OCI-LY3 (cell line): ENCODE data around the gene PFAS.

ENCODE experiments used
- H2AFZ ChIP-seq: fragments of 200-600, 300-600 bp; shearing (Covaris generic); 2 replicates; pipeline ENCODE4 v1.6.0; 2014; ENCODE audit warnings: antibody characterized with exemption, low read depth, low read length
- H3K27ac ChIP-seq: fragments of 200-600, 300-600 bp; sonication (generic); 2 replicates; pipeline ENCODE4 v1.5.1; 2014; ENCODE audit warnings: mild to moderate bottlenecking, low read length, moderate library complexity, mixed read lengths
- H3K27me3 ChIP-seq: fragments of 200-600, 300-600 bp; sonication (generic); 2 replicates; pipeline ENCODE4 v1.6.1; 2014; ENCODE audit warnings: low read depth, low read length, mixed read lengths
- H3K36me3 ChIP-seq: fragments of 200-600, 300-600 bp; sonication (generic); replicated peaks from 2 replicates; pipeline ENCODE3; 2014; ENCODE audit warnings: low read depth, low read length, mixed read lengths
- H3K4me1 ChIP-seq: fragments of 300-600, 200-600 bp; sonication (generic); 2 replicates; pipeline ENCODE4 v1.6.1; 2014; ENCODE audit warnings: low read length, mixed read lengths
- H3K4me2 ChIP-seq: fragments of 200-600, 300-600 bp; sonication (generic); 2 replicates; pipeline ENCODE4 v1.6.1; 2014; ENCODE audit warnings: low read length, mixed read lengths
- H3K4me3 ChIP-seq: fragments of 300-600, 200-600 bp; sonication (generic); 2 replicates; pipeline ENCODE4 v1.5.1; 2014; ENCODE audit warnings: antibody characterized with exemption, mild to moderate bottlenecking, low read length, moderate library complexity
- H3K79me2 ChIP-seq: fragments of 300-600, 200-600 bp; shearing (Covaris generic); 2 replicates; pipeline ENCODE4 v1.6.1; 2014; ENCODE audit warnings: mild to moderate bottlenecking, low read length, mixed read lengths
- H3K9ac ChIP-seq: fragments of 300-600, 200-600 bp; shearing (Covaris generic); 2 replicates; pipeline ENCODE4 v1.6.0; 2014; ENCODE audit warnings: mild to moderate bottlenecking, low read length, moderate library complexity
- H3K9me3 ChIP-seq: fragments of 200-600, 300-600 bp; shearing (Covaris generic); 2 replicates; pipeline ENCODE4 v1.6.1; 2014; ENCODE audit warnings: low read length, mixed read lengths; ENCODE audit not compliant: insufficient read depth
- H4K20me1 ChIP-seq: fragments of 200-600, 300-600 bp; sonication (generic); 2 replicates; pipeline ENCODE4 v1.6.1; 2016; ENCODE audit warnings: low read length, mixed read lengths; ENCODE audit not compliant: insufficient read depth
- EZH2phosphoT487 ChIP-seq: fragments of 200-600 bp; shearing (Covaris generic); IDR thresholded peaks from 2 replicates; pipeline ENCODE4 v1.6.1; 2018; ENCODE audit warnings: antibody characterized with exemption, mixed run types, low read depth
- TF ChIP-seq, protein P1 (sequence below): fragments of 200-600, 300-600 bp; sonication (generic); IDR thresholded peaks from 2 replicates; pipeline ENCODE4 v1.5.1; 2014; ENCODE audit warnings: antibody characterized with exemption, low read length, low read depth

PFAS gene

DNA sequence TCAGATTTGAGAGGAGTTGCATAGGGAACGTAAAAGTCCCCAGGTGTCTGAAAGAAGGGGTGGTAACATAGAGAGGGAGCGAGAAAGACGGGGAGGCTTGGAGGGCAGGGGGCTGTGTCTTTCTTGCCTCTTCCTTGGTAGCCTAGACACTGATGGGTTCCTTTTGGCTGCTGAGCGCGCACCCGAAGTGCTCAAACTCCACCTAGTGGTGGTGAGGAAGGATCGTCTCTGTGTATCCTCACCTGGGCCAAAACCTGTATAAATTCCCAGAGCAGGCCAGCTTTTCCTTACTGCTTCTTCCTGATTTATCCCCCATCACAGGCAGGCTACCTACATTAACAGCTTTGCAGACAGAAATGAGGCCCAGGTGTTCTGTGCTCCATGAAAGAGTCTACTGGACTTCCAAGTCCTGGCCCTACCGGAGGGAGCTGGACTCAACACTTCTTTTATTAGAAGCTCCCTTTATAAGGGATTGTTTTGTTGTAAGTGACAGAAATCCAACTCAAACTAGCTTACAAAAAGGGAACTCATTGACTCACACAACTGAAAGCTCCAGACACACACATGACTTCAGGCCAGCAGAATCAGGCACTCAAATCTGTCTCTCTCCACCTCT is 51.6 kb downstream of the PFAS start:
- H3K27ac ChIP-seq: no peak overlapping the region
- H3K4me3 ChIP-seq: peak overlapping the region; percentile 25; the same call in 1 of the 2 replicates
- H3K79me2 ChIP-seq: no peaks in the 10 kb centered on the region
- H4K20me1 ChIP-seq: no peaks in the 10 kb centered on the region
- 0 out of 2 replicates have a peak overlapping the region, but pooled peaks have one; percentile 73 for H2AFZ ChIP-seq
- H3K4me2 ChIP-seq: peak overlapping the region; percentile 37
- H3K27me3 ChIP-seq: no peaks in the 10 kb centered on the region
- H3K9me3 ChIP-seq: no peaks in the 10 kb centered on the region
- no peak for TF ChIP-seq EZH2phosphoT487
- TF ChIP-seq, protein P1, sequence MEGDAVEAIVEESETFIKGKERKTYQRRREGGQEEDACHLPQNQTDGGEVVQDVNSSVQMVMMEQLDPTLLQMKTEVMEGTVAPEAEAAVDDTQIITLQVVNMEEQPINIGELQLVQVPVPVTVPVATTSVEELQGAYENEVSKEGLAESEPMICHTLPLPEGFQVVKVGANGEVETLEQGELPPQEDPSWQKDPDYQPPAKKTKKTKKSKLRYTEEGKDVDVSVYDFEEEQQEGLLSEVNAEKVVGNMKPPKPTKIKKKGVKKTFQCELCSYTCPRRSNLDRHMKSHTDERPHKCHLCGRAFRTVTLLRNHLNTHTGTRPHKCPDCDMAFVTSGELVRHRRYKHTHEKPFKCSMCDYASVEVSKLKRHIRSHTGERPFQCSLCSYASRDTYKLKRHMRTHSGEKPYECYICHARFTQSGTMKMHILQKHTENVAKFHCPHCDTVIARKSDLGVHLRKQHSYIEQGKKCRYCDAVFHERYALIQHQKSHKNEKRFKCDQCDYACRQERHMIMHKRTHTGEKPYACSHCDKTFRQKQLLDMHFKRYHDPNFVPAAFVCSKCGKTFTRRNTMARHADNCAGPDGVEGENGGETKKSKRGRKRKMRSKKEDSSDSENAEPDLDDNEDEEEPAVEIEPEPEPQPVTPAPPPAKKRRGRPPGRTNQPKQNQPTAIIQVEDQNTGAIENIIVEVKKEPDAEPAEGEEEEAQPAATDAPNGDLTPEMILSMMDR: peak; percentile 69
- H3K36me3 ChIP-seq: no peaks in the 10 kb centered on the region
- H3K4me1 ChIP-seq: no peaks in the 10 kb centered on the region
- 0 out of 2 replicates have a peak overlapping the region, but pooled peaks have one; percentile 4 for H3K9ac ChIP-seq

DNA sequence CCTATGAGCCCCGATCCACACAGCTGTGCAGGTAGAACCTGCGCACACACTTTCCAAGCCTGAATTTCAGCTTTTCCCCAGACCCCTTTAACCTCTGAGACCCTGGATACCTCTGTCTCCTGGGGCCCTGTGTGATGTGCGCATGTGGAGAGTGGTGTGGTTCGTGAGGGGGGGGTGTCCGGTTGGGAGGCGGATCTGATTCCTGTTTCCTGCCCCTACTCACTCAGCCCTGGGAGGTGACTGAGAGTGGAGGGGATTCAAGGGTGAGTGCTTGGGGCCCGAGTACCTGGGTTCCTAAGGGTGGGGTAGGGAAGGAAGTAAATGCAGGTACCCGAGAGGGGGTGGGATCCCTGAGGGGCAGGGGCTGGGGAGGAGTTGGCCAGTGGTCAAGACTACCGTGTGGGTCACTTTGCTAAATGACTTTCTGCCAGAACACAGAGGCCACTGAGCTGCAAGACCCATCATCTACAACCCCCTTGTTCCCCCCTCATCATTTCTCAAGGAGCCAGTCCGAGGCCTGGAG is 61.6 kb downstream of the PFAS start:
- no peaks in the 10 kb centered on the region for H3K4me1 ChIP-seq
- H3K4me3 ChIP-seq: no peak overlapping the region
- no peaks in the 10 kb centered on the region for H3K9me3 ChIP-seq
- no peak overlapping the region for H3K9ac ChIP-seq
- H3K27me3 ChIP-seq: no peaks in the 10 kb centered on the region
- H3K27ac ChIP-seq: no peak overlapping the region
- H2AFZ ChIP-seq: no peak overlapping the region
- H3K79me2 ChIP-seq: no peaks in the 10 kb centered on the region
- no peaks in the 10 kb centered on the region for H4K20me1 ChIP-seq
- no peak overlapping the region for H3K4me2 ChIP-seq
- H3K36me3 ChIP-seq: no peaks in the 10 kb centered on the region
- TF ChIP-seq EZH2phosphoT487: no peak
- TF ChIP-seq, protein P1: no peak

DNA sequence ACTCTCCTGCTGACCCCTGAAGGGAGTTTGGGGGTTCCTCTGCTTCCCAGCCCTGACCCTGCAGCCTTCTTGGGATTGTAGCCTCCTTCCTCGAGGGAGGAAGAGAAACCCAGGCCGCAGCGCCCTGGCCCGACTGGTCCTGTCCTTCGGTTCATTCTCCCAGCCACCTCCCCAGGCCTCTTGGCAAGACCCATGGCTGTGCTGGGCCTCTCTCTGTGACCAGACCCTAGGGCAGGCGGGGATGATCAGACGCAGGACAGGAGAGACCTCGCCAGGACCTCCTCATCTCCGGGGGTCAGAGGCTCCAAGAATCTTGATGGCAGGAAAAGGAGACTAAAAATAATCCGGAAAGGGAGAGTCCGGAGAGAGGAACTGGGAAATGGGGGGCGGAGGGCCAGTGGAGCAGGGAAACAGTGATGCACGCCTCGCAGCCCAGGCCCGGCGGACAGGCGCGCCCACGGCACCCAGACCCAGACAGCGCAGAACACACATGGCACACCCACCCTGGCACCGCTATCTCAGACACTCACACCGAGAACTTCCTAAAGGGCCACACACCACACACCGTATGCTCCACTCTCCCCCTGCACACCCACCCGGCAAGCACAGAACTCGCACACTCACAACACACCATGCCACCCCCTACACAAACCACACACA is 62.2 kb downstream of the PFAS start:
- no peaks in the 10 kb centered on the region for H3K27me3 ChIP-seq
- no peak overlapping the region for H3K4me2 ChIP-seq
- no peaks in the 10 kb centered on the region for H3K36me3 ChIP-seq
- no peaks in the 10 kb centered on the region for H3K9me3 ChIP-seq
- no peaks in the 10 kb centered on the region for H4K20me1 ChIP-seq
- H3K4me3 ChIP-seq: no peak overlapping the region
- H3K9ac ChIP-seq: no peak overlapping the region
- H2AFZ ChIP-seq: no peak overlapping the region
- H3K27ac ChIP-seq: no peak overlapping the region
- TF ChIP-seq EZH2phosphoT487: no peak
- TF ChIP-seq, protein P1: no peak
- H3K79me2 ChIP-seq: no peaks in the 10 kb centered on the region
- H3K4me1 ChIP-seq: no peaks in the 10 kb centered on the region

DNA sequence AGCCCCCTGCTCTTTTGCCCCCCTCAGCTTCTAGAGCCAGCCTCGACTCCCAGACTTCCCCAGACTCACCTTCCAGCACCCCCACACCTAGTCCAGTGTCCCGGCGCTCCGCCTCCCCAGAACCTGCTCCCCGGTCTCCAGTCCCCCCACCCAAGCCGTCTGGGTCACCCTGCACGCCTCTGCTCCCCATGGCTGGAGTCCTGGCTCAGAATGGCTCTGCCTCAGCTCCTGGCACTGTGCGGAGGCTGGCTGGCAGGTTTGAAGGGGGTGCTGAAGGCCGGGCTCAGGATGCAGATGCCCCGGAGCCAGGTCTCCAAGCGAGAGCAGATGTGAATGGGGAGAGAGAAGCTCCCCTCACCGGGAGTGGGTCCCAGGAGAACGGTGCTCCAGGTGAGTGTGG is 63.2 kb downstream of the PFAS start:
- Histone ChIP-seq H2AFZ (no peak overlapping the region), H3K4me2 (no peak overlapping the region), H3K4me3 (no peak overlapping the region), H3K79me2 (no peaks in the 10 kb centered on the region), H3K36me3 (no peaks in the 10 kb centered on the region), H3K9ac (no peak overlapping the region), H3K27me3 (no peaks in the 10 kb centered on the region), H3K27ac (no peak overlapping the region), H3K4me1 (no peaks in the 10 kb centered on the region), H3K9me3 (no peaks in the 10 kb centered on the region), H4K20me1 (no peaks in the 10 kb centered on the region)
- TF ChIP-seq, protein P1: no peak
- TF ChIP-seq EZH2phosphoT487: no peak
